Trophoblast cell (in vitro differentiated cells and primary cell): Measurements from ENCODE around the gene TRMT61A.

Source experiments
- DNase-seq, 2 donors: peaks; one replicate each; pipeline ENCODE4 v3.0.0-alpha.2; 2016
- H2AFZ ChIP-seq: 2 replicates; pipeline ENCODE4 v1.6.1; 2013; ENCODE audit warnings: low read length, moderate library complexity, mild to moderate bottlenecking; ENCODE audit not compliant: insufficient read depth, poor library complexity
- H2AK5ac ChIP-seq: 2 replicates; pipeline ENCODE4 v1.6.1; 2013; ENCODE audit warnings: mild to moderate bottlenecking, low read length
- H2BK120ac ChIP-seq: 2 replicates; pipeline ENCODE4 v1.6.1; 2013; ENCODE audit warnings: low read length, mild to moderate bottlenecking, moderate library complexity; ENCODE audit not compliant: insufficient read depth, poor library complexity
- H2BK12ac ChIP-seq: 2 replicates; pipeline ENCODE4 v1.6.1; 2013; ENCODE audit warnings: mild to moderate bottlenecking, low read length, moderate library complexity
- H2BK5ac ChIP-seq: 2 replicates; pipeline ENCODE4 v1.6.1; 2013; ENCODE audit warnings: low read length, low read depth, moderate library complexity, mild to moderate bottlenecking; ENCODE audit not compliant: poor library complexity
- H3K14ac ChIP-seq: 2 replicates; pipeline ENCODE4 v1.6.1; 2013; ENCODE audit warnings: mild to moderate bottlenecking, low read length
- H3K18ac ChIP-seq: 2 replicates; pipeline ENCODE4 v1.6.1; 2013; ENCODE audit warnings: mild to moderate bottlenecking, low read length
- H3K23ac ChIP-seq: 2 replicates; pipeline ENCODE4 v1.6.1; 2013; ENCODE audit warnings: low read length
- H3K27ac ChIP-seq: 2 replicates; pipeline ENCODE4 v1.5.1; 2013; ENCODE audit warnings: low read depth, mild to moderate bottlenecking, inconsistent platforms, low read length, moderate library complexity
- H3K27me3 ChIP-seq: 2 replicates; pipeline ENCODE4 v1.6.1; 2013; ENCODE audit warnings: inconsistent platforms, mild to moderate bottlenecking, low read length, moderate library complexity; ENCODE audit not compliant: insufficient read depth
- H3K36me3 ChIP-seq, 2 experiments: 1 replicate in 1 of 2; 2 replicates in 1 of 2; pipeline ENCODE4 v1.6.1; 2013; ENCODE audit warnings: low read length in 2 of 2, mild to moderate bottlenecking in 2 of 2, moderate library complexity in 1 of 2; ENCODE audit not compliant: insufficient read depth in 2 of 2, control insufficient read depth in 1 of 2
- H3K4ac ChIP-seq: 2 replicates; pipeline ENCODE4 v1.6.1; 2013; ENCODE audit warnings: low read depth, mild to moderate bottlenecking, low read length, moderate library complexity
- H3K4me1 ChIP-seq, 2 experiments: 1 replicate in 1 of 2; 2 replicates in 1 of 2; pipeline ENCODE4 v1.6.1; 2013; ENCODE audit warnings: low read length in 2 of 2, mild to moderate bottlenecking in 2 of 2, moderate library complexity in 1 of 2; ENCODE audit not compliant: insufficient read depth in 2 of 2, control insufficient read depth in 1 of 2
- H3K4me2 ChIP-seq: 2 replicates; pipeline ENCODE4 v1.6.1; 2013; ENCODE audit warnings: inconsistent platforms, mild to moderate bottlenecking, low read length, moderate library complexity
- H3K4me3 ChIP-seq: 2 replicates; pipeline ENCODE4 v1.5.1; 2013; ENCODE audit warnings: mild to moderate bottlenecking, low read depth, low read length, inconsistent platforms
- H3K79me1 ChIP-seq: one replicate; pipeline ENCODE4 v1.6.1; 2013; ENCODE audit warnings: low read length
- H3K79me2 ChIP-seq: 2 replicates; pipeline ENCODE4 v1.6.1; 2013; ENCODE audit warnings: low read length, mild to moderate bottlenecking; ENCODE audit not compliant: control insufficient read depth, insufficient read depth, poor library complexity
- H3K9ac ChIP-seq: 2 replicates; pipeline ENCODE4 v1.6.1; 2013; ENCODE audit warnings: mild to moderate bottlenecking, low read length
- H3K9me3 ChIP-seq: 2 replicates; pipeline ENCODE4 v1.6.1; 2013; ENCODE audit warnings: low read depth, mild to moderate bottlenecking, control low read depth, inconsistent platforms, low read length; ENCODE audit not compliant: insufficient read depth
- H4K12ac ChIP-seq: 2 replicates; pipeline ENCODE4 v1.6.1; 2013; ENCODE audit warnings: low read depth, mild to moderate bottlenecking, low read length, moderate library complexity
- H4K8ac ChIP-seq: 2 replicates; pipeline ENCODE4 v1.6.1; 2013; ENCODE audit warnings: low read depth, mild to moderate bottlenecking, low read length, moderate library complexity
- H4K91ac ChIP-seq: one replicate; pipeline ENCODE4 v1.6.1; 2013; ENCODE audit warnings: low read depth, mild to moderate bottlenecking, low read length, moderate library complexity
- WGBS: extraction: QIAGEN DNeasy Blood & Tissue Kit; methylation state at CpG from one replicate; pipeline ENCODE4 v1.1.7; 2013; ENCODE audit warnings: missing lambda C conversion rate; ENCODE audit not compliant: insufficient read length, insufficient coverage; ENCODE audit errors: extremely low coverage; 5-methylcytosine and 5-hydroxymethylcytosine counted together

Gene TRMT61A

DNA sequence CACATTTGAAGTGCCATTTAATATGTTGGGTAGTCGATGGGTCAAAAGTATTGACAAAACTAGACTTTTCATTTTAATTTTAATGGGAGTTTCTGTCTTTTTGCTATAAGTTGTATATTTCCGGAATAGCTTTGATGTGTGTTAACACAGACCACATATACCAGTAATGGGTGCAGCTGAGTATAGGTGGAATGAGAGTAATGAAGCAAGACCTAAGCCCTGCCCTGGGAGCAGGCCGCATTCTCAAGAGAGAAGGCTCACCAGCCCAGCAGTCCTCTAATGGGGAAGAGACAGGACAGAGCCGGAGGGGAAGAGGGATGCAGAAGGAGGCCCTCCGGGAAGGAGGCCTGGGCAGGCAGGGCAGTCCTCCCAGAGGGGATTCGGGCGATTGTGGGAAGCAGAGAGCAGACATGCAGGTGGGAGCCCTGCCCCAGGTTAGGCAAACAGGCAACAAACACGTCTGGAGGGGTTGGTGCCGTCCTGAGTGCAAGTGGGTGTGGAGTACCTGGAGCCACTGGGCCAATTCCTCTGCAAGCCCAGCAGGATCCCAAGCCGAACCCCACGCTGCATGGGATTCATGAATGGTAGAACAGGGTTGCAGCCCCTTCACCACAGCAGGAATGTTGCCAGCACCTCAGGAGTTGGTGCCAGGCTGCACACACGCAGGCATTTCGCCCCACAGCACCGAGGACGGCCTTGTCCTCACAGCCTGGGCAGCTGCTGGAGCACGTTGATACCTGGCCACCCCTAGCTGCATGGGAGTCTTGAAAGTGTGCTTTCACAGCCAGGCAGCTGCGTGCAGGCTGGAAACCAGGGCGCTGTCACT is 14.2 kb upstream of the TRMT61A start:
- Histone ChIP-seq H3K79me1 (peaks cover 3% of the 10 kb centered on the region), H4K12ac (no peak overlapping the region), H3K4me3 (no peak overlapping the region), H3K4me2 (no peak overlapping the region), H3K27me3 (no peaks in the 10 kb centered on the region), H3K4me1 (peaks cover 0 to 3% of the 10 kb centered on the region in 2 experiments), H3K9me3 (no peaks in the 10 kb centered on the region), H3K4ac (no peak overlapping the region), H3K18ac (no peak overlapping the region), H3K36me3 (peaks cover 22 to 30% of the 10 kb centered on the region in 2 experiments), H3K14ac (no peak overlapping the region), H2BK120ac (no peak overlapping the region), H4K8ac (no peak overlapping the region), H3K9ac (no peak overlapping the region), H3K23ac (no peak overlapping the region), H2BK12ac (no peak overlapping the region), H3K27ac (no peak overlapping the region), H4K91ac (no peak overlapping the region), H3K79me2 (no peaks in the 10 kb centered on the region), H2AK5ac (no peak overlapping the region), H2BK5ac (no peak overlapping the region), H2AFZ (no peak overlapping the region)
- no CpG with 5 or more reads among the region's 18 CpGs for WGBS
- DNase-seq = no peak

DNA sequence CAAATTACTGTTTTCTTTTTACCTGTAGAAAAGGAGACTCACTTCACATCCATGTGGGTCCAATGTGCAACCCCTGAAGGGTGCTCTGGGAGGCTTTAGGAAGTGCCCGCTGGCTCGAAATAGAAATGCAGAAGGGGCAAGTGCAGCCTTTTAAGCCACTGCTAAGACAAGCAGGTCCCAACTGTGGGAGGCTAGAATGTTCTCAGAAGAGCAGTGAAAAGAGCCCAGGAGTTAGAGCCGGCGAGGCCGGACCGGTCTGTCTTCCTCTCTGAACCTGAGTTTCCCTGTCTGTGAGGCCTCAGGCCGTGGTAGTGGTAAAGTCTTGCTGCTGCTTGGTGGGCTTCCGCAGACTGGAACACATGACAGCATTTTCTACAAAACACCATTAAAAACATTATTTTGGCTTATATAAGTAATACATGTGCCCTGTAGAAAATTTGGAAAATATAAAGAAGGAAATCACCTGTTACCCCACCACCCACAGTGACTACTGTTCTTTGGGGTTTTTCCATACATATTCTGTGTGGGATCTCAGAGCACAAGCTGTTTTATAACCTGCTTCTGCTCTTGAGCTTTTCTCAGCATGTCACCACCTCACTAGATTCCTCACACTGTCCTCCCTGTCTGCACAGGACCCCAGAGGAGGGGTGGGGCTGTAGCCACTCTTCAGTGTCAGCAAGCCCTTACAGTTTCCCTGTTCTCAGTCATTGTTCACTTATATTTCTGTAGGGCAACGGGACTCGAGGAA is 12.4 kb upstream of the TRMT61A start:
- WGBS = no CpG with 5 or more reads among the region's 10 CpGs
- Histone ChIP-seq H3K23ac (no peak overlapping the region), H3K18ac (no peak overlapping the region), H2BK12ac (no peak overlapping the region), H2BK120ac (no peak overlapping the region), H2AFZ (no peak overlapping the region), H3K4me1 (peaks cover 2 to 7% of the 10 kb centered on the region in 2 experiments), H3K36me3 (peaks cover 7 to 17% of the 10 kb centered on the region in 2 experiments), H4K8ac (no peak overlapping the region), H3K27me3 (peaks cover 2% of the 10 kb centered on the region), H3K79me2 (no peaks in the 10 kb centered on the region), H3K4me2 (no peak overlapping the region), H3K79me1 (peaks cover 3% of the 10 kb centered on the region), H3K14ac (no peak overlapping the region), H3K27ac (no peak overlapping the region), H4K91ac (no peak overlapping the region), H2AK5ac (no peak overlapping the region), H3K4me3 (no peak overlapping the region), H4K12ac (no peak overlapping the region), H3K9ac (no peak overlapping the region), H3K9me3 (no peaks in the 10 kb centered on the region), H3K4ac (no peak overlapping the region), H2BK5ac (no peak overlapping the region)
- DNase-seq = no peak

DNA sequence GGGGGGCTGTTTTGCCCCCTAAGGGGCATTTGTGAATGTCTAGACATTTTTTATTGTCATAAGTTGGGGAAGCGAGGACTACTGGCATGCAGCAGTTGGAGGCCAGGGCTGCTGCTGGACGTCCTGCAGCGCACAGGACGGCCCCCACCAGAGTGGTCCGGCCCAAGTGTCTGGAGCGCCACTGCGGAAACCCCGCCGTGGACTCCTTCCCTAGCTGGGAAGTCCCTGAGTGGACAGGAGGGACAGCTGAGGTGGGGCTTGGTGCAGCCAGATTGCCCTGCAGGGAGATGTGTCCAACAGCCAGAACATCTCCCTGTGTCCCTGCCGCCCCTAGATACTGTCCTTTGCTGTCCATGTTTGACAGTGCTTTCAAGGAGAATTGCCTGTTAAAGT is 11.8 kb upstream of the TRMT61A start:
- no peak for DNase-seq
- Histone ChIP-seq H4K12ac (no peak overlapping the region), H3K4me2 (no peak overlapping the region), H3K9me3 (no peaks in the 10 kb centered on the region), H4K91ac (no peak overlapping the region), H3K36me3 (peaks cover 6 to 17% of the 10 kb centered on the region in 2 experiments), H2BK12ac (no peak overlapping the region), H2BK120ac (no peak overlapping the region), H3K27ac (no peak overlapping the region), H2AFZ (no peak overlapping the region), H2AK5ac (no peak overlapping the region), H3K79me2 (peaks cover under 1% of the 10 kb centered on the region), H3K4ac (no peak overlapping the region), H3K27me3 (peaks cover 8% of the 10 kb centered on the region), H3K4me3 (no peak overlapping the region), H3K4me1 (peaks cover 7 to 11% of the 10 kb centered on the region in 2 experiments), H3K18ac (no peak overlapping the region), H3K23ac (no peak overlapping the region), H4K8ac (no peak overlapping the region), H3K79me1 (peaks cover 3% of the 10 kb centered on the region), H3K14ac (no peak overlapping the region), H2BK5ac (no peak overlapping the region), H3K9ac (no peak overlapping the region)
- WGBS = no CpG with 5 or more reads among the region's 10 CpGs

DNA sequence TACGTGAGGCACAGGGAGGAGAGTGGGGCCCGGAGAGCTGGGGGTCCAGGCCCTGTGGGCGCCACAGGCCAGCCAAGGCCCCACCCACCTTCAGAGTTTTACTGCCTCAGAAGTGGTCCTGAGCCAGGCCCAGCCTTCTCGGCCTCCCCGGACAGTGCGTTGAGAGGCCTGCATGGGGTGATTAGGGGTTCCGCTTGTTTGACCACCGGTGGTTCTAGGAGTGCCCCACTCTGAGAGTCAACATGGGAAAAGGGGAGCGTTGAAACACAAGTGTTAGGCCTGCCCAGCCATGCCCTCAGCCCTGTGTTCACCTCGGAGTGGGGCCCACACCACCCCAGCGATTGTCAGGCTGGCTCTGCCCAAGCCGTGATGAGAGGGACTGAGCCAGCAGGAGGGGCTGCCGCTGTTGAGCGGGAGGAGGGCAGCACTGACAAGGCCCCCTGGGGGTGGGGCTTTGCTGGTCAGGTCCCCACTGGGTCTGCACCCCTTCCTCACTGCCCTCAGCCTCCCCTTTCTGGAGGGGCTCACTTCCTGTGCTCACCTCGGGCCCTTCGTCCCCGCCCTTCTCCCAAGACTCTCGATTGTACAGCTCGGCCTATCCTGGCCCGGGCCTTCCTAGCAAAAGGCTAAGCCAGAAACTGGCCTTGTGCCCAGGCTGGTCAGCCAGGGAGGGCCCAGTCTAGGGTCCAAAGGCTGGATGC is 11.1 kb upstream of the TRMT61A start:
- Histone ChIP-seq H3K4me3 (no peak overlapping the region), H3K9ac (no peak overlapping the region), H4K91ac (no peak overlapping the region), H3K18ac (no peak overlapping the region), H3K27ac (no peak overlapping the region), H2BK12ac (no peak overlapping the region), H3K79me2 (peaks cover 1% of the 10 kb centered on the region), H3K4ac (no peak overlapping the region), H3K9me3 (no peaks in the 10 kb centered on the region), H2BK120ac (no peak overlapping the region), H3K4me2 (no peak overlapping the region), H3K27me3 (peaks cover 15% of the 10 kb centered on the region), H2AFZ (no peak overlapping the region), H3K23ac (no peak overlapping the region), H3K79me1 (peaks cover 3% of the 10 kb centered on the region), H3K36me3 (peaks cover 2 to 13% of the 10 kb centered on the region in 2 experiments), H3K4me1 (peaks cover 10 to 15% of the 10 kb centered on the region in 2 experiments), H2BK5ac (no peak overlapping the region), H4K8ac (no peak overlapping the region), H2AK5ac (no peak overlapping the region), H4K12ac (no peak overlapping the region), H3K14ac (no peak overlapping the region)
- no peak for DNase-seq
- no CpG with 5 or more reads among the region's 20 CpGs for WGBS
